T-helper 2 cell (primary cell): ENCODE data around the gene CCSAP.
"Not testable (repeated sequence)": the region's sequence is repeated elsewhere in the genome, so short reads cannot be mapped to it uniquely, and the experiment has no call there.

Experiments used
- DNase-seq, 5 experiments: peaks; one replicate each; pipeline versions ENCODE4 v3.0.0 to v3.0.0-alpha.2; 2012 to 2022

The CCSAP gene

GRCh38 chr1:229325401-229325800 lies 17.4 kb downstream of the CCSAP start:
- peak in 1 of 5 experiments; percentile 52 for DNase-seq

DNA sequence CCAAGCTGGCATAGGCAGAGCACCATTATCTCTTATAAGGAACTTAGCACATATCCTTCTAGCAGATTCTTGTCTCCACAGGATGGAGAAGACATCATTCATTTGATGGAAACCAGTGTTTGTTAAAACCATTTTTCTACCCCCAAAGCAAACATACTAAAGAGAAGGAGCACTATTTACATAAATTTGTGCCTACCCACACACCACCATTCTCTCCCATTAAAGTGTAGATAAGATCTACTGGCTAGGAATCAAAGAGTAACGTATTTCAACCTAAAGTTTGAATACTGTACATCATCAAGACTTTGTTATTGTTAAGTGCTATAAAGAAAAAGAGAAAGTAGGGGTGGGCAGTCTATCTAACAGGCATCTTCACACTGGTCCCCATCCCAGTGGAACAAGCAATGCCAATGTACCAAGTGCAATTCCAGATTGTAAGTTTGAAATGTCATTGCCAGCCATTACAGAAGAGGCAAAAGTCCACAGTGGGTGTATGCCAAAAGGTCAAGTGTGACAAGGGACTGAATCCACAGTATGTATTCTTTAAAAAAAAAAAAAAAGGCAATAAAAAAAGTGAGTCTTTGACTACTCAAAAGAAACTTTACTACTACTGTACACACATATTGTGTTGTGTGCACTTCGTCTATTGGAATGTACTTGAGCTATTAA lies 18.8 kb downstream of the CCSAP start:
- no peak for DNase-seq

DNA sequence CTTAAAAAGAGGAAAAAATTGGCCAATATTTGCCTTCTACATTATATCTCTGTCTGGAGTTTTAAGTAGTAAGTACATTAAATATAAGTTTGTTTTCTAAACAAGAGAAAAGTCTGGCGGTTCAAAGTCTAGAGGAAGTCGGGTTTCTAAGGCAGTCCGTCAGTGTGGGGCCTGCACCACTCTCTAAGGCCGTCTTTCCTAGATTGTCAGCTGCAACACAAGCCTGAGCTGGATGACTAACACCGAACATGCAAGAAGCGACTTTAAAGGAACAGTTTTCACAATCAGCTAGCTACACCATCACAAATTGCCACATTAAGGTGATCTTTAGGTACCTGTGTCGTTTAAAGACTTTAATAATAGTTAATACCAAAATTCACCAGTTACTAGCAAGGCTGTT lies 19.6 kb downstream of the CCSAP start:
- DNase-seq, result no peak

DNA sequence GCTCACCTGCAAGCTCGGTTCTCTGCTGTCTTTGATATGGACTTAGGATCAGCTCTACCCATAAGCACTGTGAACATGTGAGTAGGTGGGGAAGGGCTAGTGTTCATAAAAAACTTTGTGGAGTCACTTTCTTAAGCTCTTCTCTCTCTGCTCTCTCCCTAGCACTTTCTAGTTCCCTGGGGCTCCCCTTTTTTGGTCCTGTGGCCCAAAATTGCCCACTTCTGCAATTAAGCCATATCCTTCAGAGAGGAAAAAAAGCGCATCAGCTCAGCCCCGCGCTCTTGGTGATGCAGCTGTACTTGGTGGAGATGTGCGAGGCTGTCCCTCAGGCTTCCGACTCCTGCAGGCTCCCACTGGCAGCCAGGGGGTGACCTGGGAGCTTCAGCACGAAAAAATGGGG lies 23.4 kb downstream of the CCSAP start:
- DNase-seq, result no peak

- DNase-seq, result no peak
Measured at GRCh38 chr1:229318056-229318455, 24.8 kb downstream of the CCSAP start.

- DNase-seq, result no peak
Measured at GRCh38 chr1:229316166-229316565, 26.7 kb downstream of the CCSAP start.

DNA sequence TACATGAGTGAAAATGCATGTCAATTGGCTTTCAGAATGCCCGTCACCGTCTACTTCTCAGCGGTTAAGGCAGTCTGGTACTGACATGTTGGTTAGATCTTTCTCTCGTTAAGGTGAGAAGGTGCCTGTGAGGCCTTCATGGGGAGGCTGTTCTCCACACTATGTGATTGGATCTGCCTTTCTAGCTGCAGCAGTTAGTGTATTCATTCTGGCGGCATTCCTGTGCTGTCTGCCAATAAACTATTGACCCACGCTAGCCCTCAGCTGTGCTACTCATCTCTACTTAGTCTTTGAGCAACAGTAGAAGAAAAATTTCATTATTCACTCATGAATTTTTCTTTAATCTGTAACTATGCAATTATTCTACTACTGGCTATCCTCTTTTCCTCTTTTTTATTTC lies 32.0 kb downstream of the CCSAP start:
- DNase-seq, result no peak

DNA sequence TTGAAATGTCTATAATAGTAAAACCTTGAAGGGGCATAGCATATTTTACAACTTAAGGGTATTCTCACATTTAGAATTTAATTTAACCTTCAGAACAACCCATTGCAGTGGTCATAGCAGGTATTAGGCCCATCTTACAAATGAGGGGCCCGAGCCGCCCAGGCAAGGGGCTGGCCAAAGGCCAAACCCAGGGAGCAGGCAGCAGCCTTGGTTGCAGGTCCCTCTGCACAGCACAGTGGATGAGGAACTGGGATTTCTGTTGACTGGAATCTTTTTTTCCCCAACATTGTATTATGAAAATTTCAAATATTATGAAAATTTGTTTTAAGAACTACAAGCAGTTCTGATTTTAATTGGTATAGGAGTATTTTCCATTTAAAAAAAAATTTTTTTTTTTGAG lies 33.2 kb downstream of the CCSAP start:
- no peak for DNase-seq

DNA sequence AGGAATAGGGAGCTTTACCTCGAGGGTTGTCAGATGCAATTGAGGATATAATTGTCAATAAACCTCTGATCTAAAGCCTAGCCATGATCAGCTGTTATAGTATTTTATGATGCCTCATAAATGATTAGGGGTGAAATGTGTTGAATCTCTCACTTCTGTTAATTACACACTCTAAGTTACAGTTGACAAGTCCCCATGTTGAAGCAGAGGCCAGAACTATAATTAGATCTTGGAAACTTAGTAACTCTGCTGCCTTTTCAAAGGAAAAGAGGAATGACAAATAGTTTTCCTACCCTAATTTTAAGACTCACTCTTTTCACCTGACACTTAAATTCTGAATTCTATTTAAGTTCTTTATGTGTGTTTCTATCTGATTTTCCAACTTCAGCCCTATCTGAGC lies 33.8 kb downstream of the CCSAP start:
- no peak for DNase-seq

- DNase-seq, result no peak
Measured at GRCh38 chr1:229305392-229305791, 37.5 kb downstream of the CCSAP start.

DNA sequence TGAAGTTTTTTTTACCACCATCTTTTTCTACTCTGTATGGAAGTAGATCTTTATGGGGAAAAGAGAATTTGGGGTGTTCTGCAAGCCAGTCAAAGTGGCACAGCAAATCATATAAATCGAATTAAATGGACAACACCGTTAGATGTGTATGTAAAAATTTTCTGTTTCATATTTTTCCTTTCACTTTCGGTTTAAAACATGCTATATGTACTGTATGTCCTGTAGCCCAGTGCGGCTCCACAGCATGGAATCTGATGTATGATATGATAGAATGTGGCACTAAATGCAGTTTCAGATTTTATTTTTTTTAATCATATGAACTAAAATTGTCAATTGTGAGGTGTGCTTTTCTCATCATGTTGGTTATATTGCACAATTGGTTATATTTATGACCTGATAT lies 39.0 kb downstream of the CCSAP start:
- no peak for DNase-seq

GRCh38 chr1:229302740-229303139 lies 40.1 kb downstream of the CCSAP start:
- no peak for DNase-seq

- DNase-seq, result no peak
Measured at GRCh38 chr1:229300099-229300757, 42.6 kb downstream of the CCSAP start.

GRCh38 chr1:229298887-229299503 lies 43.9 kb downstream of the CCSAP start:
- no peak for DNase-seq

DNA sequence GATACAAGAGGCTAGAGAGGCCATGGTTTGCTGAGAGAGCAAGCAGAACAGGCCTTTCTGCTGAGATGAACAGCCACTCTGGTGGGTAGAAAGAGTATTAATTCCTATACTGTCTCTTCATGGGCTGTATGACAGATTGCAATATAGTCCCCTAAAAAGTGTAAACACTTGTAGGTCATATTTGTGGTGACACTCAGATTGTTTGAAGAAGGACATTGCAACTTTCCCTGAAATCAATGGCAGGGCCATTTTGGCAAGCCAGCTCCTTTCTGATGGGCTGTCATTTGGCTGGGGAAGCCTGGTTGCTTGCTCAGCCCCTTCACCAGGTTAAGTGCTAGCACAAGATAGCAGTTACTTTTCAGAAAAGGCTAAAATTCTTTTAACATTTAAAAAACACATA lies 44.4 kb downstream of the CCSAP start:
- DNase-seq, result no peak

GRCh38 chr1:229297746-229298145 lies 45.1 kb downstream of the CCSAP start:
- DNase-seq, result no peak

DNA sequence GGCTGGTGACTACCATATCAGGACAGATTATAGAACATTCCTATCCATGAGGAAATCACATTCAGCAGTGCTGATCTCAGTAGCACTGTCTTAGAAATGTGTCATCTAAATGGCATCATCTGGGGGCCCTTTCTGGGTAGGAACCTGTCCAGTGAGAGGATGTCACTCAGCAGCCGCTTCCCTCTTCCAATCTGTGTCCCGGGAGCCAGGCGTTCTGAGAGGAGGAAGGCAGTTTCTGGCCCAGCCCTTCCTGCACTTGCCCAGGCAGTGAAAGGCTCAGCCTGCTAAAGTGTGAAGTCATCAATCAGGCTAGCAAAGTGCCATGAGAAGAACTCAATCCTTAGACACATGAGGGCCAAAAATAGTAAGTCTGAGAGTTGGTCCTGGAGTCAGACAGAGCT lies 46.3 kb downstream of the CCSAP start:
- DNase-seq, result no peak

- DNase-seq, result no peak
Measured at GRCh38 chr1:229295745-229296144, 47.1 kb downstream of the CCSAP start.

DNA sequence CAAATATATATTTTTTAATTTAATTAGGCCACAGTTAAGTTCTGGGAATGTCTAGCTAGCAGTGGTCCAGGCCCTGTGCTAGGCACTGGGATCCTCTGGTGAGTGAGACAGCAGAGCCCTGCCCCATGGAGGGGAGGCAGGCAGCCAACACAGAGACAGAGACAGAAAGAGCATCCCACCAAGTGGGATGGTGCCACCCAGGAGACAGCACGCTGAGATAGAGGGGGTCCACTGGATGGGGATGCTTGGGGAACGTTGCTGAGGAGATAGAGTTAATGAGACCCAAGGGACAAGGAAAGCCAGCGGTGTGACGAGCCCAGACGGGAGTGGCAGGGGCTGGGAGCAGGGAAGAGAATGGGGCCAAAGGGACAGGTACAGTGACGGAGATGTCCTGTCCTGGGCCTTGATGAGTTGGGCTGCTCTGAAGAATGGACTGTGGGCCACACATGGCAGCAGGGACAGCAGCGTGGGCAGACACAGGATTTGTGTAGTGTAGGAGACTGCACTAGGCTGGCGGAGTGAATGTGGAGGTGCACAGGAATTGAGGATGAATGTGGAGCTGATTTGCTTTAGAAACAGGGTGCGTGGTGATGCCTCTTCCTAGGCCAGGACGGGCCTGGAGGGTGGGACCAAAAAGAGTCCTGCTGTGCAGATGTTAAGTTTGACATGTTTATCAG lies 49.2 kb downstream of the CCSAP start:
- no peak for DNase-seq

DNA sequence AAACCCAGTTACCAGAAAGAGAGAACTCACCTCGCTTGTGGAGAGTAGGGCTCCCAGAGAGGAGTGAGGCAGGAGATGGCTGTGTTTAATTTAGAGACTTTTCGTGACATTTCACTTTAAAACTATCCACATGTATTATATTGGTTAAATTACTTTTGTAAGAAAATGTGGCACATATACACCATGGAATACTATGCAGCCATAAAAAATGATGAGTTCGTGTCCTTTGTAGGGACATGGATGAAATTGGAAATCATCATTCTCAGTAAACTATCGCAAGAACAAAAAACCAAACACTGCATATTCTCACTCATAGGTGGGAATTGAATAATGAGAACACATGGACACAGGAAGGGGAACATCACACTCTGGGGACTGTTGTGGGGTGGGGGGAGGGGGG lies 51.2 kb downstream of the CCSAP start:
- DNase-seq, result not testable (repeated sequence)

GRCh38 chr1:229288516-229288915 lies 54.3 kb downstream of the CCSAP start:
- no peak for DNase-seq

DNA sequence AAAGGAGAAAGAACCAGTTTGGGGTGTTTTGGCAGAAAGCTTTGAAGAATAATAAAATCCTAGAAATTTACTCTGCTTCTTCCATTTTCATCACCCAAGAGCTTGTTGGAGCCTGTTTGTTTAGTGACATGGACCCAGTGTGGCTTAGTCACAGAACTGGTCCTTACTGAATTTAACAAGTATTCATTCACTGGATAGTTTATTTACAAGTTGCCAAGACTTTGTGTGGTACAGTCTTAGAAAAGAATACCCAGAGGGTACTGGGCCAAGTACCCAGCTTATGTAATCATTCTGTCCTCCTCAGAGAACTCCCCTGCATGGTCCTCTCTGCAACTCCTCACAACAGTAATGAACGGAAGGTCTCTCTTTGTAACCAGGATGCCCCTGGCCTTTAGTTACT lies 55.6 kb downstream of the CCSAP start:
- no peak for DNase-seq

GRCh38 chr1:229286099-229286766 lies 56.6 kb downstream of the CCSAP start:
- peak in 1 of 5 experiments; percentile 83 for DNase-seq
